K562 (cell line): ENCODE measurements around the gene MTG2. TPM values are rescaled to one million over a fixed set of nuclear protein-coding genes. Genes with fewer than 3 reads are reported as not detected.

Experiments used
- ARHGAP35 ChIP-seq: fragments of 450-650 bp; IDR thresholded peaks from 2 replicates; pipeline ENCODE4 v1.6.1; 2018; ENCODE audit not compliant: partially characterized antibody
- CHD2 ChIP-seq: IDR thresholded peaks from 2 replicates; pipeline ENCODE4 v1.6.1; 2011; ENCODE audit warnings: low read depth, low read length
- ERF ChIP-seq: fragments of 450-650 bp; formaldehyde crosslinking; IDR thresholded peaks from 2 replicates; pipeline ENCODE4 v1.4.0; 2020; ENCODE audit warnings: mild to moderate bottlenecking, mixed read lengths
- EWSR1 ChIP-seq: fragments of 450-650 bp; IDR thresholded peaks from 2 replicates; pipeline ENCODE4 v1.6.1; 2018; ENCODE audit warnings: borderline replicate concordance, mild to moderate bottlenecking, low read depth, moderate library complexity; ENCODE audit not compliant: partially characterized antibody
- HDAC2 ChIP-seq: fragments of 450-650 bp; IDR thresholded peaks from 2 replicates; pipeline ENCODE4 v1.6.1; 2016; ENCODE audit warnings: mild to moderate bottlenecking
- HMG20A ChIP-seq: fragments of 450-650 bp; formaldehyde crosslinking; conservative IDR thresholded peaks from 2 replicates; pipeline ENCODE4 v1.4.0; 2020; ENCODE audit warnings: mild to moderate bottlenecking, mixed read lengths
- MTA1 ChIP-seq: fragments of 450-650 bp; IDR thresholded peaks from 2 replicates; pipeline ENCODE4 v1.6.1; 2017; ENCODE audit warnings: borderline replicate concordance
- NRF1 ChIP-seq, 2 experiments: fragments of 450-650 bp; IDR thresholded peaks in 1 of 2; conservative IDR thresholded peaks in 1 of 2; 2 replicates each; pipeline ENCODE4 v1.6.1; 2014; ENCODE audit warnings: mild to moderate bottlenecking in 2 of 2
- RERE ChIP-seq: sonication (generic); formaldehyde crosslinking; IDR thresholded peaks from 2 replicates; pipeline ENCODE4 v1.8.0; 2023; ENCODE audit warnings: missing genetic modification reagents, mild to moderate bottlenecking, borderline replicate concordance
- SLC30A9 ChIP-seq: fragments of 250-450 bp; sonication (Bioruptor Pico); IDR thresholded peaks from 2 replicates; pipeline ENCODE4 v1.8.0; 2022; ENCODE audit warnings: mild to moderate bottlenecking, moderate library complexity
- ZBTB33 ChIP-seq: sonication (generic); formaldehyde crosslinking; IDR thresholded peaks from 2 replicates; pipeline ENCODE4 v1.8.1; 2023; ENCODE audit warnings: mild to moderate bottlenecking, missing genetic modification reagents
- ZNF175 ChIP-seq: fragments of 200-800 bp; sonication (Bioruptor generic); IDR thresholded peaks from 2 replicates; pipeline ENCODE4 v1.6.1; 2016; ENCODE audit warnings: low read depth, mild to moderate bottlenecking, missing genetic modification characterization, missing compliant biosample characterization
- ZNF395 ChIP-seq: fragments of 200-800 bp; sonication (Bioruptor generic); IDR thresholded peaks from 2 replicates; pipeline ENCODE4 v1.6.1; 2017; ENCODE audit warnings: missing genetic modification characterization, missing compliant biosample characterization
- ZNF766 ChIP-seq: fragments of 200-800 bp; sonication (Bioruptor generic); conservative IDR thresholded peaks from 2 replicates; pipeline ENCODE4 v1.6.1; 2016; ENCODE audit warnings: missing genetic modification characterization, missing compliant biosample characterization
- polyA plus RNA-seq, 8 experiments: library from polyadenylated mRNA; depleted of rRNA in 4 of 8; stranded (reverse) in 5 of 8; unstranded in 3 of 8; fragments of >200 nt; fragmentation: Nextera tagmentation in 2 of 8; fragmentation: Illumina TruSeq in 1 of 8; extraction: Ambion mirVana in 2 of 8; extraction: Trizol in 1 of 8; gene quantifications; 2 replicates each; pipeline versions ENCODE4 v1.2.1 to v1.2.3, GENCODE V29; 2011 to 2014; ENCODE audit warnings: inconsistent platforms in 1 of 8, missing spikeins in 1 of 8
- total RNA-seq, 7 experiments: library from RNA; depleted of rRNA in 6 of 7; stranded (reverse); fragments of >200 nt in 6 of 7; fragmentation: Illumina TruSeq in 2 of 7; extraction: Trizol in 2 of 7; gene quantifications; 2 replicates each; pipeline versions ENCODE4 v1.2.1 to v1.2.3, GENCODE V29; 2011 to 2021; ENCODE audit warnings: low replicate concordance in 1 of 7
- TF ChIP-seq, protein P1 (sequence below), 2 experiments: fragments of 450-650 bp in 1 of 2; sonication (generic) in 1 of 2; formaldehyde crosslinking; conservative IDR thresholded peaks; 2 replicates each; pipeline versions ENCODE4 v1.4.0 to v1.8.1; 2020 to 2022; ENCODE audit warnings: mild to moderate bottlenecking in 1 of 2, missing genetic modification reagents in 1 of 2

Gene MTG2
- total and polyA plus RNA-seq, 9 of the 15 experiments (the other 6 are each of a cell fraction or from before 2014, with no cell fraction given): 8.7 to 67.5 (median 44.5) TPM

DNA sequence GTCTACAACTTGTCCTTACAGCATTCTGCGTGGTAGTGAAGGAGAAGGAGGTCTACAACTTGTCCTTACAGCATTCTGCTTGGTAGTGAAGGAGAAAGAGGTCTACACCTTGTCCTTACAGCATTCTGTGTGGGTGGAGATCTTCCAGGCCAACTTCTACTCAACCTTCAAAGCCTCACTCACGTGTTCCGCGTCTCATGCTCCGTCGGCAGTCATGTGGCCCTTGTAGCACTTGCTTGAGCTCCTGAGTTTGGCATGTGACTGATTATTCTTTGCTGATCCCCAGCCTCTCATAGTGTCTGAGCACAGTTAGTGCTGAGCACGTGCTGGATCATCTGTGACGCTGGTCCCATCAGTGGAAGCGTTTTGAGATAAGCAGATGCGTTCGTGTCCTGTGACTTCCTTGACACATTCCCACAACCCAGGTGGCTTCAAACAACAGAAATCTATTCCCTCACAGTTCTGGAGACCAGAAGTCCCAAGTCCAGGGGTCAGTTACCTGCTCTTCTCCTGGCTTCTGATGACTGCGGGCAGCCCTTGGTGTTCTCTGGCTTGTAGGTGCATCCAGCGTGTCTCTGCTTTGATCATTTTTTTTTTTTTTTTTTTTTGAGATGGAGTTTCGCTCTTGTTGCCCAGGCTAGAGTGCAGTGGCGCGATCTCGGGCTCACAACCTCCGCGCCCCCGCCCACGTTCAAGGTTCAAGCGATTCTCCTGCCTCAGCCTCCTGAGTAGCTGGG, 36.6 kb upstream of the MTG2 start (continued):
- peak; percentile 86 for TF ChIP-seq ZNF395
- TF ChIP-seq, protein P1, sequence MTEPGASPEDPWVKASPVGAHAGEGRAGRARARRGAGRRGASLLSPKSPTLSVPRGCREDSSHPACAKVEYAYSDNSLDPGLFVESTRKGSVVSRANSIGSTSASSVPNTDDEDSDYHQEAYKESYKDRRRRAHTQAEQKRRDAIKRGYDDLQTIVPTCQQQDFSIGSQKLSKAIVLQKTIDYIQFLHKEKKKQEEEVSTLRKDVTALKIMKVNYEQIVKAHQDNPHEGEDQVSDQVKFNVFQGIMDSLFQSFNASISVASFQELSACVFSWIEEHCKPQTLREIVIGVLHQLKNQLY (CRISPR knock-in tag; conservative IDR thresholded peaks at IDR 0.05): peak in 1 of 2 experiments; percentile 84; a peak in 1 of 4 replicates
- peak; percentile 69 for TF ChIP-seq ZNF766 (CRISPR knock-in tag)
- TF ChIP-seq RERE: 0 out of 2 replicates have a peak, but pooled peaks have one; percentile 88
- TF ChIP-seq ZBTB33 (CRISPR knock-in tag): peak; percentile 58; the same call in 1 of the 2 replicates
- TF ChIP-seq ZNF175 (CRISPR knock-in tag): peak; percentile 64
- no peak for TF ChIP-seq SLC30A9 (CRISPR knock-in tag)
- TF ChIP-seq CHD2: no peak
- no peak for TF ChIP-seq ARHGAP35
- TF ChIP-seq HDAC2: peak; percentile 83; the same call in 1 of the 2 replicates
- TF ChIP-seq HMG20A (CRISPR knock-in tag): no peak
- peak; percentile 83 for TF ChIP-seq MTA1
- no peak for TF ChIP-seq ERF (CRISPR knock-in tag)
- TF ChIP-seq EWSR1: no peak
- TF ChIP-seq NRF1 (conservative IDR thresholded peaks at IDR 0.05 in 1 of 2, IDR thresholded peaks at IDR 0.05 in 1 of 2): peak in 1 of 2 experiments; percentile 37; a peak in 1 of 4 replicates
